Upper lobe of right lung (tissue), 1 donor: ENCODE results near the gene OBP2A. TPM values are rescaled to one million over a fixed set of nuclear protein-coding genes. Genes with fewer than 3 reads are reported as not detected.
A peak's percentile ranks its signal among the peaks of the same experiment; 100 is the strongest.

Source experiments
- ATAC-seq: fragments of 200-7000 bp; cut with Tn5 transposase; one replicate; pipeline ENCODE4 v1.9.1; 2020; ENCODE audit warnings: mild to moderate bottlenecking, moderate library complexity
- DNase-seq: peaks from one replicate; pipeline ENCODE4 v3.0.0-alpha.2; 2020
- H3K27ac ChIP-seq: fragments of 200-600 bp; one replicate; pipeline ENCODE4 v1.8.0; 2022
- H3K27me3 ChIP-seq: fragments of 200-600 bp; one replicate; pipeline ENCODE4 v1.8.0; 2022; ENCODE audit warnings: mild to moderate bottlenecking
- H3K36me3 ChIP-seq: fragments of 200-600 bp; one replicate; pipeline ENCODE4 v1.8.0; 2022
- H3K4me1 ChIP-seq: fragments of 200-600 bp; one replicate; pipeline ENCODE4 v1.8.0; 2022
- H3K4me3 ChIP-seq: fragments of 200-600 bp; one replicate; pipeline ENCODE4 v1.8.0; 2022; ENCODE audit warnings: mild to moderate bottlenecking
- H3K9me3 ChIP-seq: fragments of 200-600 bp; one replicate; pipeline ENCODE4 v1.8.0; 2022
- intact Hi-C: fragments of 100-400 bp; cut with DNase I; formaldehyde crosslinking; loops from one replicate; pipeline ENCODE4 v1.11.0; 2022
- total RNA-seq: library from RNA; stranded (reverse); fragmentation: NEBNext Ultra II Directional; extraction: Animal tissue kit (Norgen Biotek cat#: 25700); gene quantifications from one replicate; pipeline ENCODE4 v1.2.1, GENCODE V29; 2021
- TF ChIP-seq, protein P1 (sequence below): fragments of 200-600 bp; IDR thresholded peaks from one replicate; pipeline ENCODE4 v1.8.0; 2022; ENCODE audit warnings: antibody characterized with exemption
- donor health status: DM: no; HTN: yes; CAD: no; lungs with severe emphysema.

Gene OBP2A
- total RNA-seq, 1 donor from 2014 or later = not detected

DNA sequence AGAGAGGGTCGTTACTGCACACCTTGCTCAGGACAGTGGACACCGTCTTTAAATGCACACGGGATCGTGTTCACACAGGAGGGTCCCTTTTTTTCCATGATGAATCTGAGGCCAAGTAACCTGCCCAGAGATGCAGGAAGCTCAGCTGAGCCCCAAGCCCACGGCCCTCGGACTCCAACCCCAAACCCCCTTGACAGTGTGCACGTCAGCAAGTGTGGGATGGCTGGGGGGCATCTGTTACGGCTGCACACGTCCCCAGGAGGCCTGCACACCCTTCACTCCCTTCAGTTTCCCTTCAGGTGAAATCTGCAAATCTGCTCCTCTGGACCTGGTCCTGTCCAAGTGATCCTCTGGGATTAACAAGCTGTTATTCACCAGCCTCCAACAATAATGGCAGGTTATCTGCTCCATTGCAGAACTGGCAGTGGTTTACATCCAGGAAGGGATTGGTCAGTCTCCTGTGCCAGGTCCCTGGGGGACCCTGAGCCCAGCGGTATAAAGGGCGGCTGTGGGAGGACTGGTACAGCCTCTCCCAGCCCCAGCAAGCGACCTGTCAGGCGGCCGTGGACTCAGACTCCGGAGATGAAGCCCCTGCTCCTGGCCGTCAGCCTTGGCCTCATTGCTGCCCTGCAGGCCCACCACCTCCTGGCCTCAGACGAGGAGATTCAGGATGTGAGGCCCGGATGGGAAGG lies 24.9 kb upstream of the OBP2A start, which contains the start of gene LCN1:
LCN1 (plus strand) TSS at position 525 of the 692 bp plus-strand sequence; CDS start at position 583, 58 bp downstream.
- Histone ChIP-seq H3K36me3 (no peaks in the 10 kb centered on the region), H3K4me3 (no peak within 1 kb of the TSS), H3K27me3 (peaks cover 8% of the 10 kb centered on the region), H3K27ac (no peak within 1 kb of the TSS), H3K4me1 (no peaks in the 10 kb centered on the region), H3K9me3 (no peaks in the 10 kb centered on the region)
- TF ChIP-seq, protein P1, sequence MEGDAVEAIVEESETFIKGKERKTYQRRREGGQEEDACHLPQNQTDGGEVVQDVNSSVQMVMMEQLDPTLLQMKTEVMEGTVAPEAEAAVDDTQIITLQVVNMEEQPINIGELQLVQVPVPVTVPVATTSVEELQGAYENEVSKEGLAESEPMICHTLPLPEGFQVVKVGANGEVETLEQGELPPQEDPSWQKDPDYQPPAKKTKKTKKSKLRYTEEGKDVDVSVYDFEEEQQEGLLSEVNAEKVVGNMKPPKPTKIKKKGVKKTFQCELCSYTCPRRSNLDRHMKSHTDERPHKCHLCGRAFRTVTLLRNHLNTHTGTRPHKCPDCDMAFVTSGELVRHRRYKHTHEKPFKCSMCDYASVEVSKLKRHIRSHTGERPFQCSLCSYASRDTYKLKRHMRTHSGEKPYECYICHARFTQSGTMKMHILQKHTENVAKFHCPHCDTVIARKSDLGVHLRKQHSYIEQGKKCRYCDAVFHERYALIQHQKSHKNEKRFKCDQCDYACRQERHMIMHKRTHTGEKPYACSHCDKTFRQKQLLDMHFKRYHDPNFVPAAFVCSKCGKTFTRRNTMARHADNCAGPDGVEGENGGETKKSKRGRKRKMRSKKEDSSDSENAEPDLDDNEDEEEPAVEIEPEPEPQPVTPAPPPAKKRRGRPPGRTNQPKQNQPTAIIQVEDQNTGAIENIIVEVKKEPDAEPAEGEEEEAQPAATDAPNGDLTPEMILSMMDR = no peak
- intact Hi-C loops = no loop called here
- peak; percentile 47 for DNase-seq
- ATAC-seq = no peak

DNA sequence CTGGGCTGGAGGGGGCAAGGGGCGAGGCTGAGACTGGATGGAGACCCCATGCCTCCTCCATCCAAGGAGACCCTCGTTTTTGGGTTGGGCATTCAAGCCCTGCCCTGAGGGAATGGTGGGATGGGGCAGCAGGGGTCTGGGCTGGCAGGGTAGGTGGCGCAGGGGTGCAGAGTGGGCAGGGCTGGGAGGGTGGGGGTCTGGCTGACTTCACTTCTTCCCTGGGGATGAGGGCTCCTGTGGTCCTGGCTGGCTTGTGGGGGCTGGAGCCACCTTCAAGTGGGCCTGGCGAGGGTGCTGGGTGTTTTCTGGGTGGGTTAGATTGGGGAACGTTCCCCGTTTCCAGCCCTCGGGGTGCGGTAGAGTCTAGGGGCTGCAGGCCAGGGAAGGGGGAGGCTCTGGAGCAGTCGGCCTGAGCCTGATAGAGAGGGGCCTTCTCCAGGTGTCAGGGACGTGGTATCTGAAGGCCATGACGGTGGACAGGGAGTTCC lies 24.3 kb upstream of the OBP2A start:
- Histone ChIP-seq H3K36me3 (no peaks in the 10 kb centered on the region), H3K4me3 (no peak overlapping the region), H3K27me3 (peaks cover 8% of the 10 kb centered on the region), H3K4me1 (no peaks in the 10 kb centered on the region), H3K9me3 (no peaks in the 10 kb centered on the region), H3K27ac (no peak overlapping the region)
- intact Hi-C loops = no loop called here
- DNase-seq (no peak), ATAC-seq (no peak)
- TF ChIP-seq, protein P1 = no peak

DNA sequence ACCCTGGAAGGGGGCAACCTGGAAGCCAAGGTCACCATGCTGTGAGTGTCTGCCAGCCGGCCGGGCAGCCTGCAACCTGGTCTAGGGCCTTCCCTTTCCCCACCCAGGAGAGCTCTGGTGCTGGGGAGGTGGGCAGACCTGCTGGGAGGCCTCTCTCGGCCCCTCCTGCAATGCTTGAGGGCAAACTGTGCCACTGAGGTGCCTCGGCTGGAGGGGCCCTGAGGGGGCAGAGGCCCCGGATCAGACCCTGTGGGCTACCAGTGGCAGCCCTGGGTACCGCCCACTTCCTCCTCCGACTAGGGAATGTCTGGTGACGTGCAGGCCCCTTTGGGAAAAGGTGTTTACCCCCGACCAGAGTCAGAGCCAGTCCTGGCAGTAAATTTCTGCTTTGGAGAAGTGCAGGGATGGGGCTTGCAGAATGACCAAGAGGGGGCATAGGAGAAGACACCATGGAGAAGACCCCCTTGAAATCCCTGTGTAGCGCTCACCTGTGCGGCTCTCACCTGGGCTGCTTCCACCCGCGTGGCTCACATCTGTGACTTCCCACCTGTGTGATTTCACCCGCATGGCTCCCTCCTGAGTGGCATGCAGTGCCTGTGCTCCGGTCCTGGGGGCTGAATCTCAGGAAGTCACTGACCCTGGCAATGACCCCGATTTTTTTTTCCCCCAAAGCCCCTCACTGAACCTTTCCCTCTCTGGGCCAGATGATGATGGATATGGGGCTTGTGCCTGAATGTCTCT lies 23.6 kb upstream of the OBP2A start:
- ATAC-seq (no peak), DNase-seq (no peak)
- H3K4me1 ChIP-seq = no peaks in the 10 kb centered on the region
- H3K36me3 ChIP-seq = no peaks in the 10 kb centered on the region
- TF ChIP-seq, protein P1 = no peak
- H3K27me3 ChIP-seq = peaks cover 8% of the 10 kb centered on the region
- no peak overlapping the region for H3K4me3 ChIP-seq
- intact Hi-C loops = no loop called here
- H3K27ac ChIP-seq = no peak overlapping the region
- no peaks in the 10 kb centered on the region for H3K9me3 ChIP-seq

GRCh38 chr9:135522931-135523330 lies 23.0 kb upstream of the OBP2A start:
- TF ChIP-seq, protein P1 = no peak
- H3K4me1 ChIP-seq = no peaks in the 10 kb centered on the region
- no peak overlapping the region for H3K27ac ChIP-seq
- peaks cover 8% of the 10 kb centered on the region for H3K27me3 ChIP-seq
- H3K9me3 ChIP-seq = no peaks in the 10 kb centered on the region
- ATAC-seq (no peak), DNase-seq (peak; percentile 39)
- intact Hi-C loops = no loop called here
- no peak overlapping the region for H3K4me3 ChIP-seq
- H3K36me3 ChIP-seq = no peaks in the 10 kb centered on the region

GRCh38 chr9:135523521-135524129 lies 22.3 kb upstream of the OBP2A start:
- TF ChIP-seq, protein P1 = no peak
- intact Hi-C loops = no loop called here
- Histone ChIP-seq H3K4me3 (no peak overlapping the region), H3K27me3 (peaks cover 8% of the 10 kb centered on the region), H3K9me3 (no peaks in the 10 kb centered on the region), H3K4me1 (no peaks in the 10 kb centered on the region), H3K27ac (no peak overlapping the region), H3K36me3 (no peaks in the 10 kb centered on the region)
- DNase-seq (peak; percentile 61), ATAC-seq (no peak)
